Esophagus squamous epithelium (tissue), 5 donors: ENCODE data around the gene RNF215. TPM values are rescaled to one million over a fixed set of nuclear protein-coding genes. Genes with fewer than 3 reads are reported as not detected.

Experiments used
- DNase-seq: peaks from one replicate; lab custom pipeline; 2025; lab: John Stamatoyannopoulos, UW
- H3K27ac ChIP-seq, 4 donors: fragments of 200-600 bp; sonication (generic); one replicate each; pipeline ENCODE4 v1.5.1; 2016 to 2019; ENCODE audit warnings: mild to moderate bottlenecking in 1 of 4
- H3K27me3 ChIP-seq, 4 donors: fragments of 200-600 bp; sonication (generic); 1 replicate in 3 of 4; 2 replicates in 1 of 4; pipeline versions ENCODE4 v1.5.1 to v1.6.0; 2017 to 2021; ENCODE audit warnings: antibody characterized with exemption in 1 of 4
- H3K36me3 ChIP-seq, 3 donors: fragments of 200-600 bp; sonication (generic); one replicate each; pipeline ENCODE4 v1.5.1; 2016 to 2019
- H3K4me1 ChIP-seq, 3 donors: fragments of 200-600 bp; sonication (generic); one replicate each; pipeline ENCODE4 v1.5.1; 2017 to 2019
- H3K4me3 ChIP-seq, 4 donors: fragments of 200-600 bp; sonication (generic); 1 replicate in 3 of 4; 2 replicates in 1 of 4; pipeline ENCODE4 v1.5.1; 2016 to 2019; ENCODE audit warnings: mild to moderate bottlenecking in 2 of 4, moderate library complexity in 1 of 4
- H3K9me3 ChIP-seq, 3 donors: fragments of 200-600 bp; sonication (generic); one replicate each; pipeline ENCODE4 v1.5.1; 2016 to 2019
- POLR2A ChIP-seq, 4 donors: fragments of 450-650 bp; IDR thresholded peaks; one replicate each; pipeline ENCODE4 v1.6.1; 2017; ENCODE audit warnings: antibody characterized with exemption in 4 of 4, mild to moderate bottlenecking in 4 of 4, moderate library complexity in 3 of 4
- WGBS, 2 donors: methylation state at CpG; one replicate each; pipeline ENCODE4 v1.1.5; 2018; 5-methylcytosine and 5-hydroxymethylcytosine counted together
- intact Hi-C: fragments of 100-400 bp; cut with DNase I; formaldehyde crosslinking; loops from one replicate; pipeline ENCODE4 v1.15.0; 2022
- total RNA-seq, 4 donors: library from RNA; depleted of rRNA; stranded (reverse); fragments of >200 nt; gene quantifications; one replicate each; pipeline ENCODE4 v1.1.0, GENCODE V29; 2016
- TF ChIP-seq, protein P1 (sequence below), 6 experiments: fragments of 450-650 bp in 4 of 6; fragments of 200-600 bp in 2 of 6; sonication (generic) in 2 of 6; IDR thresholded peaks; one replicate each; pipeline ENCODE4 v1.5.1; 2016 to 2019; ENCODE audit warnings: antibody characterized with exemption in 6 of 6, mild to moderate bottlenecking in 4 of 6, moderate library complexity in 4 of 6
- donor health status: DM: yes; HTN: yes; CAD: no.

Gene RNF215
- total RNA-seq, 4 donors from 2014 or later: 2.3 to 8.4 (median 3.9) TPM

DNA sequence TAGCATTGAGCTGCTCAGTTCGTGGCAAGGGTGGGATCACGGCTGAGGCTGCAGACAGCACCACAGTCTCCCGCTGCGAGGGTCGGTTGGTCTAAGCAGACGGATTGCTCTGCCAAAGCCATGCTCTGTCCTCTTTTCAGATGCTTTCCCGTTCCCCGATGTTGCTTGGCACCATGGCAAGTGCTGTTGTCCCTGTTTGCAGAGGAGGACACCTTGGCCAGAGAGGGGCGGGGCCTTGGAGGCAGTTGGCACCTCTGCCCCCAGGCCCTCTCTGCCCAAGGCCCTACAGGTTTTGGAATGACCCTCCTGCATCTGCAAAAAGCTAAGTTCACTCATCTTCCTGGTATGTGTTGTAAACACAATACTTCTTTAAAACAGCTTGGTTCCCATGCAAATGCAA lies 18.8 kb downstream of the RNF215 start:
- H3K4me1 ChIP-seq: no peaks in the 10 kb centered on the region
- no peaks in the 10 kb centered on the region for H3K9me3 ChIP-seq
- 80 to 94% methylated on average over 3 to 7 of the region's 9 CpGs for WGBS, 2 donors
- H3K36me3 ChIP-seq: peaks cover 0 to 9% (median 0%) of the 10 kb centered on the region in 3 donors
- TF ChIP-seq, protein P1, sequence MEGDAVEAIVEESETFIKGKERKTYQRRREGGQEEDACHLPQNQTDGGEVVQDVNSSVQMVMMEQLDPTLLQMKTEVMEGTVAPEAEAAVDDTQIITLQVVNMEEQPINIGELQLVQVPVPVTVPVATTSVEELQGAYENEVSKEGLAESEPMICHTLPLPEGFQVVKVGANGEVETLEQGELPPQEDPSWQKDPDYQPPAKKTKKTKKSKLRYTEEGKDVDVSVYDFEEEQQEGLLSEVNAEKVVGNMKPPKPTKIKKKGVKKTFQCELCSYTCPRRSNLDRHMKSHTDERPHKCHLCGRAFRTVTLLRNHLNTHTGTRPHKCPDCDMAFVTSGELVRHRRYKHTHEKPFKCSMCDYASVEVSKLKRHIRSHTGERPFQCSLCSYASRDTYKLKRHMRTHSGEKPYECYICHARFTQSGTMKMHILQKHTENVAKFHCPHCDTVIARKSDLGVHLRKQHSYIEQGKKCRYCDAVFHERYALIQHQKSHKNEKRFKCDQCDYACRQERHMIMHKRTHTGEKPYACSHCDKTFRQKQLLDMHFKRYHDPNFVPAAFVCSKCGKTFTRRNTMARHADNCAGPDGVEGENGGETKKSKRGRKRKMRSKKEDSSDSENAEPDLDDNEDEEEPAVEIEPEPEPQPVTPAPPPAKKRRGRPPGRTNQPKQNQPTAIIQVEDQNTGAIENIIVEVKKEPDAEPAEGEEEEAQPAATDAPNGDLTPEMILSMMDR (IDR thresholded peaks at IDR 0.05): no peak
- TF ChIP-seq POLR2A (IDR thresholded peaks at IDR 0.05): no peak
- intact Hi-C loops: no loop called here
- no peak overlapping the region for H3K27ac ChIP-seq
- H3K27me3 ChIP-seq: no peaks in the 10 kb centered on the region
- DNase-seq: no peak
- H3K4me3 ChIP-seq: no peak overlapping the region

DNA sequence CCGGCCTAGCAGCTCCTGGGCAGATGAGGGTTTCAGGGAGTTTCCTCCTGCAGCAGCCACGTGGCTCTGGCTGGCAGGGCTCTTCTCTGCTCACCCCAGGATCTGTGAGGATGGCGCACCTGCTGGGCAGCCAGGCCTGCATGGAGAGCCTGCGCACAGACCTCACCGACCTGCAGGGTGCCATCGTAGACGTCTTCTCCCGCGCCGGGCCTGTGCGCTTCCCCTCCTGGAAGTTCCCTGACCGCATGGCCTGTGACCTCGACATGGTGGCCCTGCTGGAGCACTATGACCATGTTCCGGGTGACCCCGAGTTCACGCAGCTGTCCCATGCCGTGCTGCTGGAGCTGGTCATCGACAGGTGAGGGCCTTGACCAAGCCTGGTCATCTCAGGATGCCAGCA lies 21.3 kb downstream of the RNF215 start:
- H3K9me3 ChIP-seq: no peaks in the 10 kb centered on the region
- H3K4me3 ChIP-seq: no peak overlapping the region
- no peak for DNase-seq
- TF ChIP-seq, protein P1 (IDR thresholded peaks at IDR 0.05): no peak
- TF ChIP-seq POLR2A (IDR thresholded peaks at IDR 0.05): no peak
- H3K27ac ChIP-seq: no peak overlapping the region
- WGBS, 2 donors: 89 to 90% methylated on average over 2 to 18 of the region's 18 CpGs
- no peaks in the 10 kb centered on the region for H3K27me3 ChIP-seq
- peaks cover 0 to 9% (median 0%) of the 10 kb centered on the region in 3 donors for H3K36me3 ChIP-seq
- intact Hi-C loops: no loop called here
- no peaks in the 10 kb centered on the region for H3K4me1 ChIP-seq

DNA sequence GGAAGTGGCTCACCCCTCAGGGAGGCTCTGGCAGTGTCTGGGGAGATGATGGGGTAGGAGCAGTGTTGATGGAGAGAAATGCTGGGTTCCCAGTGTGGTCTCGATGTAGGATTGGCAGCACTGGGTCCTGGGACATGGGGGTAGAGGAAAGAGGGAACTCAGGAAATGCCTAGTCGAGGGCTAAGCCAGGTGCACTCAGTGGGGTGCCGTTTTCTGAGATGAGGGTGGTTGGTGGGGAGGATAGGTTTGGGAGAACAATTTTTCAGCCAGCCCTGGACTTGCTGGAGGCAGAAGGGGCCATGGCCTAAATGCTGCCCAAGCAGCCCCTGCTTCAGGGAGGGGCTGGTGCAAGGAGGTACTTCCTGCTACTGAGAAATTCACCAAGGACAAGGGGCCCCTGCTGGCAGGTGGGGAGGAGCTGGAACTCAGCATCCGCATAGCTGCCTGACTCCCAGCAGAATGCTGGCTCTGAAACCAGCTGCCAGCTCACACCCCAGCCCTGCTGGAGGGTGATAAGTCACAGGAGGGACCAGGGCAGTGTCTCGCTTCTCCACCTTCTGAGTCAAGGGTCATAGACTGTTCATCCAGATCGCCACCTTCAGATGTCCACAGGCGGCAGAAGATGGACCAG lies 24.4 kb downstream of the RNF215 start:
- H3K4me1 ChIP-seq: peaks cover 0 to 3% (median 0%) of the 10 kb centered on the region in 3 donors
- intact Hi-C loops: no loop called here
- H3K27ac ChIP-seq: no peak overlapping the region
- no peak for DNase-seq
- no peak overlapping the region for H3K4me3 ChIP-seq
- peaks cover 0 to 9% (median 0%) of the 10 kb centered on the region in 3 donors for H3K36me3 ChIP-seq
- TF ChIP-seq POLR2A (IDR thresholded peaks at IDR 0.05): no peak
- TF ChIP-seq, protein P1 (IDR thresholded peaks at IDR 0.05): no peak
- no peaks in the 10 kb centered on the region for H3K9me3 ChIP-seq
- H3K27me3 ChIP-seq: no peaks in the 10 kb centered on the region
- 83 to 87% methylated on average over 6 of the region's 7 CpGs for WGBS, 2 donors

DNA sequence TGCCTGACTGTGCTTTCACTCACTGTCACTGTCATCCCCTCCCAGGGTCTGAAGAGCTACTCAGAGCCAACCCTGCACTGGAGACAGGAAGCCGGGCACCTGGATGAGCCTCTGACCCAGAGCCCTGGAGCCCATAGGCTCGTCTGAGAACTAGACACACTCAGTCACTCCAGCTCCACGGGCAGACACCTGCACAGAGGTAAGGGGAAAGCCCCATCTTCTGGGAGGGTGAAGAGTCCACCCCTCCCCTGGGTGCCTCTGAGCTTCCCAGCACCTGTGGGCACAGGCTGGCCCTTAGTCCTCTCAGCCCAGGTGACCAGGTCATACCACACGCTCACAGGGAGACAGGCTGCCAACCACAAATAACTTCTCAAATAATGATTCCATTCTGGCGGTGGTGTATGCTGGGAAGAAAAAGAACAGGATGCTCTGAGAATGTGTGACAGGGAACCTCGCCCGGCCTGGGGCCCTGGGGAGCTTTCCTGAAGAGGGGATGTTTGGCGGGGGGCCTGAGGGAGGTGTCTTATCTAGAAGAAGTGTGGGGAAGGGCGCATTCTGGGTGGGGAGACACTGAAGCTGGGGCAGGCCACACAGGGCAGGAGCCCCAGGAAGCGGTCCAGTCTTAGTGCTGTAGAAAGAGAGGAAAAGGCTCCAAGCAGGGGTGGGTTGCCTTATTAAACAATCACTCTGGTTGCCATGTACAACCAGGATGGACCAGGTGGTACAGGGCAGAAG lies 25.1 kb downstream of the RNF215 start:
- Histone ChIP-seq H3K27me3 (no peaks in the 10 kb centered on the region), H3K27ac (no peak overlapping the region), H3K4me3 (no peak overlapping the region), H3K9me3 (no peaks in the 10 kb centered on the region), H3K36me3 (peaks cover 0 to 9% (median 0%) of the 10 kb centered on the region in 3 donors), H3K4me1 (peaks cover 0 to 10% (median 0%) of the 10 kb centered on the region in 3 donors)
- intact Hi-C loops: no loop called here
- no peak for DNase-seq
- TF ChIP-seq, protein P1 (IDR thresholded peaks at IDR 0.05): no peak
- TF ChIP-seq POLR2A (IDR thresholded peaks at IDR 0.05): no peak
- 85 to 90% methylated on average over 5 to 6 of the region's 10 CpGs for whole genome bisulfite sequencing, 2 donors

DNA sequence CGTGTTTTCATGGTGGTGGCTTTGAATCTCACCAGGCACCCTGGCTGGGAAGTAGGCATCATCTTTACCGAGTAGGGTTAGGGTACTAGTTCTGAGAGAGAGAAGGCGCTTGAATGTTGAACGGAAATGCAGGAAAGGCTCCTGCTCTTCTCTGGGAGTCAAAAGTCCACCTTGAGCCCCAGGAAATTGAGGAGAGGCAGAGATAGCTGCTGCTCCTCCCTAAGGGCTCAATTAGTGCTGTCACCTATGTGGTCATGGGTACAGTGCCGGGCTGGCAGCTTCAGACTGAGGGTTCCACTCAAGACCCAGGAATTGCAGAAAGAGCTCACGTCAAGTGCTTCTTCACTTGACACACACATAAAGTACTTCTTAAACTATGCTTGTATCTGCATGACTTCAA lies 28.7 kb downstream of the RNF215 start:
- TF ChIP-seq, protein P1 (IDR thresholded peaks at IDR 0.05): no peak
- no peak for TF ChIP-seq POLR2A (IDR thresholded peaks at IDR 0.05)
- DNase-seq: no peak
- Histone ChIP-seq H3K36me3 (peaks cover 0 to 4% (median 0%) of the 10 kb centered on the region in 3 donors), H3K9me3 (no peaks in the 10 kb centered on the region), H3K27me3 (no peaks in the 10 kb centered on the region), H3K27ac (no peak overlapping the region), H3K4me3 (no peak overlapping the region), H3K4me1 (peaks cover 16 to 38% (median 22%) of the 10 kb centered on the region in 3 donors)
- intact Hi-C loops: no loop called here
- WGBS, 2 donors: 86 to 93% methylated on average over 2 to 6 of the region's 6 CpGs
